ENCODE results near the gene STK4. TPM values are rescaled to one million over a fixed set of nuclear protein-coding genes. Genes with fewer than 3 reads are reported as not detected.

STK4 gene
- total RNA-seq, 1 experiment from 2014 or later, result 43.0 TPM

DNA sequence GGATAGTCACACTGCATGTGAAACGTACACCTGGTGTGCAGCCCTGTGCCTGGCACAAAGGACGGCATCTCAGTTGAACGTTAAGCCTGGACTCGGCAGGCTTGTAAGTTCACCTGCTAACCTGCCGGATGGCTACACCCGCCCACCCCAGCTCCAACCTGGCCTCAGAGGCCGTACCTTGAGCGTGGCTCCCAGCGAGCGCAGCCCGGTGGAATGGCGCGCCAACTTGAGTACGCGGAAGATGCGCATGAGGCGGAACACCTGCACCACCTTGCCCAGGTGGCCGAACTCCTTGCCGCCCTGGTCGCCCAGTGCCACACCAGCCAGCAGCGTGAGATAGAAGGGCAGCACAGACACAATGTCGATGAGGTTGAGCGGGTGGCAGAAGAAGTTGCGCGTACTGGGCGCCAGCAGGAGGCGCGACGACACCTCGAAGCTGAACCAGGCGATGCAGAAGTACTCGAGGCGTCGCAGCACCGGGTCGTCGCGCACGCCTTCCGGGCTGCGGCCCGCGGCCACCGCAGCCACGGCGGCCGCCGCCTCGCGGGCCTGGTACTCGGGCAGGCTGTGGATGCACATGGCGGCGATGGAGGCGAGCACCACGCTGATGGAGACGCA lies 131.3 kb downstream of the STK4 start:
- H3K36me3 Mint-ChIP-seq (ENCODE audit: insufficient read depth in 1 of 3, low read depth in 3 of 3), result peaks cover 2 to 4% (median 2%) of the 10 kb centered on the region in 3 experiments; a peak in 5 of 7 replicates
- Histone ChIP-seq H2BK20ac (ENCODE audit: low read depth, low read length, poor library complexity, severe bottlenecking) (no peak overlapping the region), H3K79me2 (ENCODE audit: insufficient read depth, low read length) (no peaks in the 10 kb centered on the region), H3K9ac (ENCODE audit: extremely low read depth, insufficient read length, low read length) (no peak overlapping the region), H2BK5ac (ENCODE audit: insufficient read length, low read length) (no peak overlapping the region), H2BK120ac (ENCODE audit: low read depth, low read length, poor library complexity, severe bottlenecking) (no peak overlapping the region), H2BK15ac (ENCODE audit: low read depth, low read length) (no peak overlapping the region), H4K8ac (replicated peaks; ENCODE audit: insufficient read length, low read depth, low read length) (no peak overlapping the region), H2AK5ac (ENCODE audit: insufficient read length, low read length) (no peak overlapping the region), H3K4ac (ENCODE audit: low read depth, low read length) (no peak overlapping the region), H3K18ac (ENCODE audit: insufficient read length, low read depth, low read length) (no peak overlapping the region), H3K27me3 (ENCODE audit: insufficient read depth, low read length) (no peaks in the 10 kb centered on the region; the same call in 1 of the 2 replicates), H2AFZ (ENCODE audit: low read length) (no peak overlapping the region), H4K91ac (ENCODE audit: insufficient read length, low read depth, low read length) (no peak overlapping the region), H3K23me2 (ENCODE audit: insufficient read length, low read depth, low read length, poor library complexity, severe bottlenecking) (no peaks in the 10 kb centered on the region), H3K79me1 (ENCODE audit: insufficient read depth, low read depth, low read length, poor library complexity, severe bottlenecking) (no peaks in the 10 kb centered on the region), H4K5ac (ENCODE audit: insufficient read length, low read depth, low read length) (no peak overlapping the region), H3K9me3 (ENCODE audit: control insufficient read depth, low read depth, low read length) (no peaks in the 10 kb centered on the region), H3K14ac (ENCODE audit: insufficient read depth, low read length) (no peak overlapping the region), H3K23ac (ENCODE audit: insufficient read length, low read depth, low read length) (no peak overlapping the region), H3K4me1 (ENCODE audit: insufficient read depth, low read length) (no peaks in the 10 kb centered on the region; the same call in 1 of the 2 replicates), H4K20me1 (ENCODE audit: control insufficient read depth, insufficient read depth, insufficient read length) (no peaks in the 10 kb centered on the region), H3K4me2 (ENCODE audit: insufficient read depth, insufficient read length, low read length) (no peak overlapping the region), H3T11ph (ENCODE audit: low read length) (no peak overlapping the region), H3K56ac (ENCODE audit: insufficient read length, low read depth, low read length) (no peak overlapping the region), H2BK12ac (ENCODE audit: insufficient read length, low read depth, low read length) (no peak overlapping the region), H3K27ac (ENCODE audit: insufficient read length, low read depth, low read length) (no peak overlapping the region)
- H3K27me3 Mint-ChIP-seq (ENCODE audit: low read depth), result peaks cover 50% of the 10 kb centered on the region
- H3K9me3 Mint-ChIP-seq, result peaks cover 0 to 4% of the 10 kb centered on the region in 2 experiments; a peak in 2 of 5 replicates
- no peak overlapping the region for H3K4me3 Mint-ChIP-seq
- TF ChIP-seq, protein P1, sequence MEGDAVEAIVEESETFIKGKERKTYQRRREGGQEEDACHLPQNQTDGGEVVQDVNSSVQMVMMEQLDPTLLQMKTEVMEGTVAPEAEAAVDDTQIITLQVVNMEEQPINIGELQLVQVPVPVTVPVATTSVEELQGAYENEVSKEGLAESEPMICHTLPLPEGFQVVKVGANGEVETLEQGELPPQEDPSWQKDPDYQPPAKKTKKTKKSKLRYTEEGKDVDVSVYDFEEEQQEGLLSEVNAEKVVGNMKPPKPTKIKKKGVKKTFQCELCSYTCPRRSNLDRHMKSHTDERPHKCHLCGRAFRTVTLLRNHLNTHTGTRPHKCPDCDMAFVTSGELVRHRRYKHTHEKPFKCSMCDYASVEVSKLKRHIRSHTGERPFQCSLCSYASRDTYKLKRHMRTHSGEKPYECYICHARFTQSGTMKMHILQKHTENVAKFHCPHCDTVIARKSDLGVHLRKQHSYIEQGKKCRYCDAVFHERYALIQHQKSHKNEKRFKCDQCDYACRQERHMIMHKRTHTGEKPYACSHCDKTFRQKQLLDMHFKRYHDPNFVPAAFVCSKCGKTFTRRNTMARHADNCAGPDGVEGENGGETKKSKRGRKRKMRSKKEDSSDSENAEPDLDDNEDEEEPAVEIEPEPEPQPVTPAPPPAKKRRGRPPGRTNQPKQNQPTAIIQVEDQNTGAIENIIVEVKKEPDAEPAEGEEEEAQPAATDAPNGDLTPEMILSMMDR (conservative IDR thresholded peaks at IDR 0.05), result no peak
- WGBS (ENCODE audit: extremely low coverage, insufficient read length, low lambda C conversion rate), result no CpG with 5 or more reads among the region's 56 CpGs
- peak; percentile 50 for DNase-seq
- H3K27ac Mint-ChIP-seq, result no peak overlapping the region
- H3K4me1 Mint-ChIP-seq, result peaks cover 11% of the 10 kb centered on the region in 2 experiments

Data from H9 (cell line).